DMS53 treated with DMSO at 0.1 percent for 48 hours (cell line): ENCODE measurements around the gene SSR4.

Source experiments
- DNase-seq: peaks from one replicate; lab custom pipeline; 2025; ENCODE audit not compliant: unreplicated experiment; lab: John Stamatoyannopoulos, UW

The SSR4 gene

GRCh38 chrX:153828308-153828707 lies 33.8 kb downstream of the SSR4 start:
- DNase-seq = no peak

GRCh38 chrX:153828723-153829548 lies 34.5 kb downstream of the SSR4 start:
- DNase-seq = no peak

GRCh38 chrX:153829549-153829798 lies 35.0 kb downstream of the SSR4 start:
- DNase-seq = no peak

- no peak for DNase-seq
These were observed 35.6 kb downstream of the SSR4 start, which contains the start of gene PDZD4 for GRCh38 chrX:153829799-153830639. TSS of gene PDZD4 (minus strand) at chrX:153830544. CDS start at chrX:153830298, 246 bp downstream.

GRCh38 chrX:153830640-153831428 lies 36.4 kb downstream of the SSR4 start:
- DNase-seq = no peak

- no peak for DNase-seq
These were observed 37.1 kb downstream of the SSR4 start for GRCh38 chrX:153831429-153832150.

- DNase-seq = no peak
These were observed 38.3 kb downstream of the SSR4 start for GRCh38 chrX:153832728-153833127.

GRCh38 chrX:153836921-153837320 lies 42.5 kb downstream of the SSR4 start:
- DNase-seq = no peak

- DNase-seq = no peak
These were observed 50.1 kb downstream of the SSR4 start for GRCh38 chrX:153844509-153845082.

GRCh38 chrX:153845195-153845594 lies 50.7 kb downstream of the SSR4 start:
- no peak for DNase-seq

- no peak for DNase-seq
These were observed 51.4 kb downstream of the SSR4 start for GRCh38 chrX:153845842-153846241.
